ENCODE measurements around the gene SERPINE1.

DNA sequence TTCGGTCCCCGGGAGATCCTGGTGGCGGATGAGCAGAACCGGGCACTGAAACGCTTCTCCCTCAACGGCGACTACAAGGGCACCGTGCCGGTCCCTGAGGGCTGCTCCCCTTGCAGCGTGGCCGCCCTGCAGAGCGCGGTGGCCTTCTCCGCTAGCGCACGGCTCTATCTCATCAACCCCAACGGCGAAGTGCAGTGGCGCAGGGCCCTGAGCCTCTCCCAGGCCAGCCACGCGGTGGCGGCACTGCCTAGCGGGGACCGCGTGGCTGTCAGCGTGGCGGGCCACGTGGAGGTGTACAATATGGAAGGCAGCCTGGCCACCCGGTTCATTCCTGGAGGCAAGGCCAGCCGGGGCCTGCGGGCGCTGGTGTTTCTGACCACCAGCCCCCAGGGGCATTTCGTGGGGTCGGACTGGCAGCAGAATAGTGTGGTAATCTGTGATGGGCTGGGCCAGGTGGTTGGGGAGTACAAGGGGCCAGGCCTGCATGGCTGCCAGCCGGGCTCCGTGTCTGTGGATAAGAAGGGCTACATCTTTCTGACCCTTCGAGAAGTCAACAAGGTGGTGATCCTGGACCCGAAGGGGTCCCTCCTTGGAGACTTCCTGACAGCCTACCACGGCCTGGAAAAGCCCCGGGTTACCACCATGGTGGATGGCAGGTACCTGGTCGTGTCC is 37.9 kb upstream of the SERPINE1 start:
- TF ChIP-seq CTCF (IDR thresholded peaks at IDR 0.05) (no peak), POLR2A (IDR thresholded peaks at IDR 0.05) (no peak)

All from thyroid gland (tissue), 4 donors.